ENCODE measurements around the gene ABHD14A. TPM values are rescaled to one million over a fixed set of nuclear protein-coding genes. Genes with fewer than 3 reads are reported as not detected.

The ABHD14A gene
- total RNA-seq, 2 donors from 2014 or later, result 6.1 to 8.6 TPM

- ATAC-seq (no peak), DNase-seq (no peak)
- intact Hi-C loops (cut with DNase I, micrococcal nuclease), result no loop called here
These were observed 49.2 kb downstream of the ABHD14A start for GRCh38 chr3:52023860-52024764.

GRCh38 chr3:52024765-52025452 is 50.0 kb downstream of the ABHD14A start:
- intact Hi-C loops (cut with DNase I, micrococcal nuclease), result no loop called here
- DNase-seq (no peak), ATAC-seq (no peak)

- ATAC-seq (no peak), DNase-seq (no peak)
- intact Hi-C loops (cut with DNase I, micrococcal nuclease), result no loop called here
These were observed 50.6 kb downstream of the ABHD14A start for GRCh38 chr3:52025453-52025852.

- DNase-seq (no peak), ATAC-seq (no peak)
- intact Hi-C loops (cut with DNase I, micrococcal nuclease), result no loop called here
These were observed 51.2 kb downstream of the ABHD14A start for GRCh38 chr3:52026041-52026440.

GRCh38 chr3:52028572-52028971 is 53.7 kb downstream of the ABHD14A start:
- intact Hi-C loops (cut with DNase I, micrococcal nuclease), result no loop called here
- ATAC-seq, result no peak
- DNase-seq, result no peak

- no peak for ATAC-seq
- DNase-seq, result no peak
- intact Hi-C loops (cut with DNase I, micrococcal nuclease), result no loop called here
These were observed 54.2 kb downstream of the ABHD14A start for GRCh38 chr3:52029053-52029452.

- ATAC-seq, result no peak
- DNase-seq, result no peak
- intact Hi-C loops (cut with DNase I, micrococcal nuclease), result no loop called here
These were observed 54.7 kb downstream of the ABHD14A start for GRCh38 chr3:52029535-52029934.

Other genes starting within 250 kb of the ABHD14A start
- not detected for gene IQCF6, start 195.8 kb upstream of the ABHD14A start, total RNA-seq
- not detected for gene IQCF2, start 113.4 kb upstream of the ABHD14A start, total RNA-seq
- not detected for gene IQCF5, start 99.5 kb upstream of the ABHD14A start, total RNA-seq
- not detected for gene IQCF1, start 71.7 kb upstream of the ABHD14A start, total RNA-seq
- 10 to 100 TPM; 11.0 to 16.1 TPM for gene RRP9, start 33.2 kb upstream of the ABHD14A start, total RNA-seq
- gene PARP3, start 32.7 kb upstream of the ABHD14A start, total RNA-seq, result 10 to 100 TPM; 23.6 to 25.5 TPM
- not detected for gene GPR62, start 19.7 kb upstream of the ABHD14A start, total RNA-seq
- gene PCBP4, start 7.6 kb upstream of the ABHD14A start, total RNA-seq, result 10 to 100 TPM; 23.3 to 27.4 TPM
- gene ABHD14B, start 1.0 kb upstream of the ABHD14A start, total RNA-seq, result 10 to 100 TPM; 81.5 to 96.7 TPM
- gene ACY1, start 8.5 kb downstream of the ABHD14A start, total RNA-seq, result 100 to 1,000 TPM; 153 to 160 TPM
- 100 to 1,000 TPM; 894 to 910 TPM for gene RPL29, start 20.8 kb downstream of the ABHD14A start, total RNA-seq
- 1 to 10 TPM; 7.4 to 9.1 TPM for gene DUSP7, start 81.5 kb downstream of the ABHD14A start, total RNA-seq
- gene POC1A, start 179.4 kb downstream of the ABHD14A start, total RNA-seq, result 1 to 10 TPM; 4.3 to 7.4 TPM
- gene ALAS1, start 223.1 kb downstream of the ABHD14A start, total RNA-seq, result 100 to 1,000 TPM; 128 to 150 TPM

All from left colon (tissue), 2 donors.